Measurements from ENCODE around the gene THSD7B.

DNA sequence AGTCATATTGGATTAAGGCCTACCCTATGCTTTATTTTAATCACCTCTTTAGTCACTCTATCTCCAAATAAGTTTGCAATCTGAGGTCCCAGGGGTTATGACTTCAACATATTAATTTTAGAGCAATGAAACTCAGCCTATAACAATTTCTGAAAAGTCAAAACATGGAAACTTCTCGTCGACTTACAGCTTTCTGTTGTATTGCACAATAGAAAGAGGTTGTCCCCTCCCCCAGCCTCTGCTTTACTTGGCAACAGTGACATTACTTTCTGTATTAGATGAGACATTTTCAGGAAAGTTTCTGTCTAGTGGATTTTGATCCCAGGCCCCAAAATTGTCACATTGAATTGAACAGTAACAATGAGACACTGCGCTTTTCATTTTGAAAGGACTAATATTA, 326.4 kb downstream of the THSD7B start:
- TF ChIP-seq CTCF (IDR thresholded peaks at IDR 0.05) = no peak
- TF ChIP-seq POLR2A (IDR thresholded peaks at IDR 0.05) = no peak

Data from Peyer's patch (tissue), 4 donors.